Erythroblast (primary cell): ENCODE data around the gene SOX21.

Experiments used
- GATA1 ChIP-seq: IDR thresholded peaks from 2 replicates; pipeline ENCODE4 v1.6.1; 2011; ENCODE audit warnings: low read depth, mild to moderate bottlenecking, control low read depth, low read length, moderate library complexity
- POLR2A ChIP-seq: IDR thresholded peaks from 2 replicates; pipeline ENCODE4 v1.6.1; 2011; ENCODE audit warnings: mild to moderate bottlenecking, low read length

DNA sequence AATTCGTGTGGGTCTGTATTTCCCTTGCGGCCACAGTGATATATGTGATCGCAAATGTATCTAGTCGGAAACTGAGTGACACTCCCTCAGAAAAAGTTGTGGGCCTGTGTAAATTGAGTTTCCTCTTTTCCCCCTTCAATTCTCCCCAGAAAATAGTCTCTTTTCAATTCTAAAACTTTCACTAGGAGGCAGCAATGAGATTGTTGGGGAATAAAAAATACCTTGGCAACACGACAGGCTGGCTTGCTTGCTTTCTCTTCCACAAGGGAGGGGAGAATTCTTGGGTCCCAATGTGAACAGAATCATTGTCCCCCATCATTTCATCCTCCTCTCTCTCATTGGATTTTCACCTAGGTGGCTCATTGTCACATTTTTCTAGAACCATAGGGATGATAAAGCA is 3.7 kb upstream of the SOX21 start:
- no peak for TF ChIP-seq POLR2A
- no peak for TF ChIP-seq GATA1
